Measurements from ENCODE around the gene SCNN1A.

- TF ChIP-seq REST (IDR thresholded peaks at IDR 0.05; ENCODE audit: low read depth) (no peak), CTCF (IDR thresholded peaks at IDR 0.05 in 2 of 3, conservative IDR thresholded peaks at IDR 0.05 in 1 of 3; ENCODE audit: borderline replicate concordance in 1 of 3, insufficient read depth in 1 of 3, low read depth in 2 of 3, low read length in 2 of 3) (no peak), POLR2AphosphoS5 (IDR thresholded peaks at IDR 0.05; ENCODE audit: low read depth, low read length) (no peak; the same call in 1 of the 2 replicates), ZNF274 (IDR thresholded peaks at IDR 0.05; ENCODE audit: low read depth, low read length) (no peak), RAD21 (IDR thresholded peaks at IDR 0.05; ENCODE audit: low read depth) (no peak), MAX (IDR thresholded peaks at IDR 0.05) (no peak), POLR2A (IDR thresholded peaks at IDR 0.05; ENCODE audit: borderline replicate concordance, extremely low read depth, insufficient read depth, insufficient read length) (no peak), ZBTB33 (IDR thresholded peaks at IDR 0.05; ENCODE audit: extremely low read depth, insufficient replicate concordance, low read length) (no peak), FOSL1 (IDR thresholded peaks at IDR 0.05; ENCODE audit: low read depth) (no peak), ZFX (IDR thresholded peaks at IDR 0.05) (no peak), YY1 (IDR thresholded peaks at IDR 0.05; ENCODE audit: extremely low read depth, insufficient replicate concordance, low read depth, low read length) (no peak)
These were observed 46.2 kb downstream of the SCNN1A start for GRCh38 chr12:6328945-6329702.
